Ishikawa (cell line): ENCODE data around the gene FHL3.

Experiments
- CEBPB ChIP-seq: IDR thresholded peaks from 2 replicates; pipeline ENCODE4 v1.6.1; 2012
- TEAD4 ChIP-seq: IDR thresholded peaks from 2 replicates; pipeline ENCODE4 v1.6.1; 2012

DNA sequence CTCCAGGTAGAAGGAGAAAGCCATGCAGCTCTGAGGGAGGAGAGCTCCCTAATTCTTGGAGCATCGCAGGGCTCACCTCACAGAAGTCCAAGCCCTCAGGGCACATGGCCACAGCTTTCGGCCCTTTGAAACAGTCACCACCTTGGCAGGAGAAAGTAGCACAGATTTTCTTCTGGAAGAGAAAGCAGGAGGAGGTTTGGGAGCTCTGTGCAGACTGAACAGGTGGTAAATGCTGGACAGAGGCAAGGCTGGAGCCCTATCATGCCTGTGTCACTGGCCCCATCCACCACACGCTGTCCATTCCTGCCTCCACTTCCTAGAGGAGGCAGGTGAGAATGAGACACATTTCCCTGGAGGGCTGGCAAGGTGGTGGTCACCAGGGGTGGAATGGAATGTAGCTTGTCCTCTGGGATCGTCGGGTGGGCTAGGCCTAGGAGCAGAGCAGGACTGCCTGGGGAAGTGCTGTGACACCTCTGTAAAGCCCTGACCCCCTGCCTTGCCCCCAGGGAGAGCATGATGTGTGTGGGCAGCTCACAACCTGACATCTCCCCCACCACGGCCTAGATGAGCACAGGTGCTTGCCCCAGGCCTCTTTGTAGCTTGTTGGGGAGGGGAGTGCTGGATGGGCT, 55.7 kb downstream of the FHL3 start:
- no peak for TF ChIP-seq TEAD4
- no peak for TF ChIP-seq CEBPB
